WTC11 (cell line): ENCODE measurements around the gene TLR3. TPM values are rescaled to one million over a fixed set of nuclear protein-coding genes. Genes with fewer than 3 reads are reported as not detected.
A peak's percentile ranks its signal among the peaks of the same experiment; 100 is the strongest.

Source experiments
- ATAC-seq: fragments of 200-7000 bp; cut with Tn5 transposase; 2 replicates; pipeline ENCODE4 v1.10.0; 2021; ENCODE audit warnings: mild to moderate bottlenecking, moderate library complexity
- CTCF ChIA-PET: fragments of 300-600 bp; sonication (Branson Sonifier 250); formaldehyde crosslinking; loops from one replicate; lab custom pipeline; 2021; ENCODE audit warnings: antibody characterized with exemption; lab: Charles Lee
- POLR2A ChIA-PET: fragments of 350-600 bp; sonication (Branson Sonifier 250); formaldehyde crosslinking; loops from one replicate; lab custom pipeline; 2021; ENCODE audit warnings: antibody characterized with exemption; lab: Charles Lee
- DNase-seq: peaks from one replicate; pipeline ENCODE4 v3.0.0; 2021; ENCODE audit warnings: low spot score
- H3K27ac Mint-ChIP-seq: 2 replicates; pipeline ENCODE4 v1.8.0; 2021; ENCODE audit warnings: mixed read lengths
- H3K27me3 Mint-ChIP-seq: 2 replicates; pipeline ENCODE4 v1.8.0; 2021; ENCODE audit warnings: low read depth, mild to moderate bottlenecking, moderate library complexity, mixed read lengths
- H3K36me3 Mint-ChIP-seq: 2 replicates; pipeline ENCODE4 v1.8.0; 2021; ENCODE audit warnings: mixed read lengths
- H3K4me1 Mint-ChIP-seq: 2 replicates; pipeline ENCODE4 v1.8.0; 2022; ENCODE audit warnings: mixed read lengths
- H3K4me3 Mint-ChIP-seq: 2 replicates; pipeline ENCODE4 v1.8.0; 2021; ENCODE audit warnings: mild to moderate bottlenecking, moderate library complexity, mixed read lengths
- H3K9me3 Mint-ChIP-seq: 2 replicates; pipeline ENCODE4 v1.8.0; 2021; ENCODE audit warnings: mixed read lengths
- CBFB ChIP-seq: sonication (generic); formaldehyde crosslinking; IDR thresholded peaks from 2 replicates; pipeline ENCODE4 v1.8.1; 2022; ENCODE audit warnings: mild to moderate bottlenecking, low read depth, missing genetic modification reagents
- E2F5 ChIP-seq: sonication (generic); formaldehyde crosslinking; IDR thresholded peaks from 2 replicates; pipeline ENCODE4 v1.8.1; 2022; ENCODE audit warnings: mild to moderate bottlenecking, moderate library complexity, missing genetic modification reagents
- ELF4 ChIP-seq: sonication (generic); formaldehyde crosslinking; IDR thresholded peaks from 2 replicates; pipeline ENCODE4 v1.8.1; 2022; ENCODE audit warnings: low read depth, mild to moderate bottlenecking, moderate library complexity, missing genetic modification reagents
- ESRRA ChIP-seq: sonication (generic); formaldehyde crosslinking; IDR thresholded peaks from 2 replicates; pipeline ENCODE4 v1.8.1; 2022; ENCODE audit warnings: mild to moderate bottlenecking, missing genetic modification reagents, borderline replicate concordance
- FOXK1 ChIP-seq: sonication (generic); formaldehyde crosslinking; IDR thresholded peaks from 2 replicates; pipeline ENCODE4 v1.8.0; 2022; ENCODE audit warnings: mild to moderate bottlenecking, moderate library complexity, missing genetic modification reagents
- IRF2 ChIP-seq: sonication (generic); formaldehyde crosslinking; IDR thresholded peaks from 2 replicates; pipeline ENCODE4 v1.8.0; 2022; ENCODE audit warnings: low read depth, missing genetic modification reagents, borderline replicate concordance
- KAT7 ChIP-seq: sonication (generic); formaldehyde crosslinking; IDR thresholded peaks from 2 replicates; pipeline ENCODE4 v1.8.1; 2023; ENCODE audit warnings: missing genetic modification reagents, mild to moderate bottlenecking, borderline replicate concordance
- MXD4 ChIP-seq: fragments of 250-450 bp; sonication (Bioruptor Pico); IDR thresholded peaks from 2 replicates; pipeline ENCODE4 v1.8.0; 2021; ENCODE audit warnings: mild to moderate bottlenecking, moderate library complexity, borderline replicate concordance
- NR1H2 ChIP-seq: sonication (generic); formaldehyde crosslinking; IDR thresholded peaks from 2 replicates; pipeline ENCODE4 v1.9.0; 2021; ENCODE audit warnings: mild to moderate bottlenecking, moderate library complexity, missing genetic modification reagents
- NR3C1 ChIP-seq: sonication (generic); formaldehyde crosslinking; conservative IDR thresholded peaks from 2 replicates; pipeline ENCODE4 v1.8.1; 2023; ENCODE audit warnings: low read depth, mild to moderate bottlenecking, missing genetic modification reagents
- SMAD4 ChIP-seq: sonication (generic); formaldehyde crosslinking; IDR thresholded peaks from 2 replicates; pipeline ENCODE4 v1.8.0; 2022; ENCODE audit warnings: mild to moderate bottlenecking, missing genetic modification reagents
- STAT6 ChIP-seq: sonication (generic); formaldehyde crosslinking; conservative IDR thresholded peaks from 2 replicates; pipeline ENCODE4 v1.8.1; 2023; ENCODE audit warnings: mild to moderate bottlenecking, low read depth, missing genetic modification reagents, moderate library complexity
- TEAD4 ChIP-seq: sonication (generic); formaldehyde crosslinking; IDR thresholded peaks from 2 replicates; pipeline ENCODE4 v1.8.0; 2022; ENCODE audit warnings: mild to moderate bottlenecking, missing genetic modification reagents
- ZNF138 ChIP-seq: sonication (generic); formaldehyde crosslinking; conservative IDR thresholded peaks from 2 replicates; pipeline ENCODE4 v1.8.1; 2022; ENCODE audit warnings: mild to moderate bottlenecking, moderate library complexity, missing genetic modification reagents
- ZNF416 ChIP-seq: fragments of 250-450 bp; sonication (Bioruptor Pico); IDR thresholded peaks from 2 replicates; pipeline ENCODE4 v1.9.0; 2021; ENCODE audit warnings: mild to moderate bottlenecking, inconsistent platforms
- total RNA-seq: library from RNA; stranded (reverse); gene quantifications from 3 replicates; pipeline ENCODE4 v1.2.3, GENCODE V29; 2021
- TF ChIP-seq, protein P1 (sequence below): sonication (generic); formaldehyde crosslinking; IDR thresholded peaks from 2 replicates; pipeline ENCODE4 v1.8.0; 2022; ENCODE audit warnings: mild to moderate bottlenecking, missing genetic modification reagents
- TF ChIP-seq, protein P2 (sequence below): sonication (generic); formaldehyde crosslinking; IDR thresholded peaks from 2 replicates; pipeline ENCODE4 v1.8.0; 2023; ENCODE audit warnings: missing genetic modification reagents, mild to moderate bottlenecking, borderline replicate concordance
- TF ChIP-seq, protein P3 (sequence below): sonication (generic); formaldehyde crosslinking; IDR thresholded peaks from 2 replicates; pipeline ENCODE4 v1.8.1; 2023; ENCODE audit warnings: mild to moderate bottlenecking, missing genetic modification reagents, moderate library complexity

The TLR3 gene
- total RNA-seq, 1 experiment from 2014 or later = 1.8 TPM

DNA sequence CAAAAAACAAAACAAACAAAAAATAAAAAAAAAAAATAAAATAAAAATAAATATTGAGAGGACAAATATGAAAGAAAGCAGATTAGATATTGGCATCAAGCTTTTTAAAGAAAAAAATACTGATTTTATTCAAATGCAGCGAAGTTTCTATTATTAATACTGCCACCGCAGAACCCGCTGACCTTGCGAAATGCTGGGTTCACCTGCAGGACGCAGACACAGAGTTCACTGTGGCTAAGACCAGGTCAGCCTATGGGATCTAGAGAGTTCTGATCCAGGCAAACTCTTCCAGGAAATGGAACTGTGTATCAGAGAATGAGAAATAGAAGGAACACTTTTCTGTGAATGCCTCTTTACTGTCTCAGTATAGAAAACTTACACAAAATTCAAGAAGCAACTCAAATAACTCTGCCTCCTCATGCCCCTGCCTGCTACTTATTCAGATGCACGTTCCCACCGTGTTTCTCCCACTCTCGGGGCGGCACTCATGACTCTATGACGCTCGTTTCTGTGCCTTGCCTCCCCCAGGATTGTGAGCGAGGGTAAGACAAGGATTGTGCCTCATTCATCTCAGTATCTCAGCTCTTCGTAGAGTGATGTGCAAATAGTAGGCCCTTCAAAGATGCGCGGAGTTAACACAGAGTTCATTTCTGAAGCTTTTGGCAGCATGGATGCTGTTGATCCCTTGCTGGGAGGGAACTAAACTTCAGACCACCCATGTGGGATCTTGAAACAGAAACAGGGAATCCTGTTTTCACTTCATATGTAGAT lies 44.1 kb upstream of the TLR3 start (continued):
- no peak for TF ChIP-seq STAT6 (CRISPR knock-in tag)
- no peak for TF ChIP-seq FOXK1 (CRISPR knock-in tag)
- TF ChIP-seq, all 79 proteins: peak for 0

DNA sequence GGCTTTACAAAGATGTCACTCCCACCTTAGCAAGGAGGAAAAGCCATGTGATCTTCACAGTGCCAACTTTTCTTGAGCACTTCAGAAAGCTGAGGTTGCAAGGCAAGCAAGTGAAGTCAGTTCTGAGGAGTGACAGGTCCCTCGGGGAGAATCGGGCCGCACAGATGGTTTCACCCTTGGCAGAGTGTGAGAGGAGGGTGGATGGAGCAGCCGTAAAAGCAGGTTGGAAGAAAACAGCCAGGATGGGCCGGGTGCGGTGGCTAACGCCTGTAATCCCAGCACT lies 43.6 kb upstream of the TLR3 start:
- ChIA-PET CTCF (interaction anchor here (0.7 to 2.4 kb wide), 2 partner anchors 12 to 112 kb away, joined by 3 to 15 read pairs; no protein-coding TSS in a partner anchor), POLR2A (no interaction called here)
- TF ChIP-seq NR3C1 (CRISPR knock-in tag) (no peak), TEAD4 (CRISPR knock-in tag) (no peak), E2F5 (CRISPR knock-in tag) (no peak), CBFB (no peak)
- TF ChIP-seq, protein P1, sequence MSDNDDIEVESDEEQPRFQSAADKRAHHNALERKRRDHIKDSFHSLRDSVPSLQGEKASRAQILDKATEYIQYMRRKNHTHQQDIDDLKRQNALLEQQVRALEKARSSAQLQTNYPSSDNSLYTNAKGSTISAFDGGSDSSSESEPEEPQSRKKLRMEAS (CRISPR knock-in tag) = peak; percentile 48; the same call in 1 of the 2 replicates
- Mint-ChIP-seq H3K4me1 (peaks cover 47% of the 10 kb centered on the region), H3K9me3 (peaks cover 15% of the 10 kb centered on the region), H3K27me3 (peaks cover 2% of the 10 kb centered on the region; the same call in 1 of the 2 replicates), H3K4me3 (no peak overlapping the region), H3K36me3 (peaks cover 25% of the 10 kb centered on the region), H3K27ac (no peak overlapping the region)
- ATAC-seq (no peak), DNase-seq (no peak)

DNA sequence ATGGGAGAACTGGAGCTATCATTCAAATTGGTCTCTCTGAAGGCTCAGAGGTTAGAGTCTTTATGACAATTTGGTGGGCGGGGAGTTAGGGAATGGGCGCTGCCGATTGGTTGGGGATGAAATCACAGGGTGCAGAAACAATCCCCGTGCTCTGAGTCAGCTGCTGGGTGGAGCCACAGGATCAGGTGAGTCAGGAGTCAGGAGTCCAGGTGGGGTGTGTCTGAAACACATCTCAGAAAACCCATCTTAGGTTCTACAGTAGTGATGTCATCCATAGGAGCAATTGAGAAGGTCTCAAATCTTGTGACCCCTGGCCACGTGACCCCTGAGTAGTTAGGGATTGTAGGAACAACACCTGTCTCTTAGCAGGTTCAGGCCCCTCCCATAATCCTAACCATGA lies 41.6 kb upstream of the TLR3 start:
- peak overlapping the region; percentile 13; the same call in 1 of the 2 replicates for H3K27ac Mint-ChIP-seq
- DNase-seq = no peak
- CTCF ChIA-PET = no interaction called here

More for the DNA sequence above, 41.6 kb upstream of the TLR3 start:
- TF ChIP-seq, protein P2, sequence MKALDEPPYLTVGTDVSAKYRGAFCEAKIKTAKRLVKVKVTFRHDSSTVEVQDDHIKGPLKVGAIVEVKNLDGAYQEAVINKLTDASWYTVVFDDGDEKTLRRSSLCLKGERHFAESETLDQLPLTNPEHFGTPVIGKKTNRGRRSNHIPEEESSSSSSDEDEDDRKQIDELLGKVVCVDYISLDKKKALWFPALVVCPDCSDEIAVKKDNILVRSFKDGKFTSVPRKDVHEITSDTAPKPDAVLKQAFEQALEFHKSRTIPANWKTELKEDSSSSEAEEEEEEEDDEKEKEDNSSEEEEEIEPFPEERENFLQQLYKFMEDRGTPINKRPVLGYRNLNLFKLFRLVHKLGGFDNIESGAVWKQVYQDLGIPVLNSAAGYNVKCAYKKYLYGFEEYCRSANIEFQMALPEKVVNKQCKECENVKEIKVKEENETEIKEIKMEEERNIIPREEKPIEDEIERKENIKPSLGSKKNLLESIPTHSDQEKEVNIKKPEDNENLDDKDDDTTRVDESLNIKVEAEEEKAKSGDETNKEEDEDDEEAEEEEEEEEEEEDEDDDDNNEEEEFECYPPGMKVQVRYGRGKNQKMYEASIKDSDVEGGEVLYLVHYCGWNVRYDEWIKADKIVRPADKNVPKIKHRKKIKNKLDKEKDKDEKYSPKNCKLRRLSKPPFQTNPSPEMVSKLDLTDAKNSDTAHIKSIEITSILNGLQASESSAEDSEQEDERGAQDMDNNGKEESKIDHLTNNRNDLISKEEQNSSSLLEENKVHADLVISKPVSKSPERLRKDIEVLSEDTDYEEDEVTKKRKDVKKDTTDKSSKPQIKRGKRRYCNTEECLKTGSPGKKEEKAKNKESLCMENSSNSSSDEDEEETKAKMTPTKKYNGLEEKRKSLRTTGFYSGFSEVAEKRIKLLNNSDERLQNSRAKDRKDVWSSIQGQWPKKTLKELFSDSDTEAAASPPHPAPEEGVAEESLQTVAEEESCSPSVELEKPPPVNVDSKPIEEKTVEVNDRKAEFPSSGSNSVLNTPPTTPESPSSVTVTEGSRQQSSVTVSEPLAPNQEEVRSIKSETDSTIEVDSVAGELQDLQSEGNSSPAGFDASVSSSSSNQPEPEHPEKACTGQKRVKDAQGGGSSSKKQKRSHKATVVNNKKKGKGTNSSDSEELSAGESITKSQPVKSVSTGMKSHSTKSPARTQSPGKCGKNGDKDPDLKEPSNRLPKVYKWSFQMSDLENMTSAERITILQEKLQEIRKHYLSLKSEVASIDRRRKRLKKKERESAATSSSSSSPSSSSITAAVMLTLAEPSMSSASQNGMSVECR (CRISPR knock-in tag) = no peak
- no peak for TF ChIP-seq MXD4 (CRISPR knock-in tag)
- no peak for TF ChIP-seq KAT7 (CRISPR knock-in tag)
- TF ChIP-seq FOXK1 (CRISPR knock-in tag) = no peak
- TF ChIP-seq, protein P1 (CRISPR knock-in tag) = no peak
- TF ChIP-seq ELF4 = no peak
- TF ChIP-seq ESRRA = no peak
- no peak for TF ChIP-seq ZNF416 (CRISPR knock-in tag)
- TF ChIP-seq, protein P3, sequence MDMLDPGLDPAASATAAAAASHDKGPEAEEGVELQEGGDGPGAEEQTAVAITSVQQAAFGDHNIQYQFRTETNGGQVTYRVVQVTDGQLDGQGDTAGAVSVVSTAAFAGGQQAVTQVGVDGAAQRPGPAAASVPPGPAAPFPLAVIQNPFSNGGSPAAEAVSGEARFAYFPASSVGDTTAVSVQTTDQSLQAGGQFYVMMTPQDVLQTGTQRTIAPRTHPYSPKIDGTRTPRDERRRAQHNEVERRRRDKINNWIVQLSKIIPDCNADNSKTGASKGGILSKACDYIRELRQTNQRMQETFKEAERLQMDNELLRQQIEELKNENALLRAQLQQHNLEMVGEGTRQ = no peak
- TF ChIP-seq NR1H2 (CRISPR knock-in tag) = no peak
- TF ChIP-seq IRF2 (CRISPR knock-in tag) = no peak
- TF ChIP-seq ZNF138 = no peak
- TF ChIP-seq SMAD4 = no peak
- no peak for ATAC-seq
- H3K9me3 Mint-ChIP-seq = peaks cover 15% of the 10 kb centered on the region
- H3K4me1 Mint-ChIP-seq = peaks cover 58% of the 10 kb centered on the region
- no peak overlapping the region for H3K4me3 Mint-ChIP-seq
- peaks cover 2% of the 10 kb centered on the region; the same call in 1 of the 2 replicates for H3K27me3 Mint-ChIP-seq
- peaks cover 30% of the 10 kb centered on the region for H3K36me3 Mint-ChIP-seq
- POLR2A ChIA-PET = no interaction called here
